Measurements from ENCODE around the gene SENP2.
"Not testable (repeated sequence)": the region's sequence is repeated elsewhere in the genome, so short reads cannot be mapped to it uniquely, and the experiment has no call there.

SENP2 gene

GRCh38 chr3:185630182-185630622 is 44.1 kb downstream of the SENP2 start:
- H3K27ac Mint-ChIP-seq, result no peak overlapping the region
- H3K4me3 Mint-ChIP-seq, result no peak overlapping the region
- ATAC-seq, result no peak
- no peaks in the 10 kb centered on the region for H3K4me1 Mint-ChIP-seq
- peaks cover 41% of the 10 kb centered on the region for H3K36me3 Mint-ChIP-seq
- no peaks in the 10 kb centered on the region for H3K27me3 Mint-ChIP-seq
- H3K9me3 Mint-ChIP-seq, result no peaks in the 10 kb centered on the region

DNA sequence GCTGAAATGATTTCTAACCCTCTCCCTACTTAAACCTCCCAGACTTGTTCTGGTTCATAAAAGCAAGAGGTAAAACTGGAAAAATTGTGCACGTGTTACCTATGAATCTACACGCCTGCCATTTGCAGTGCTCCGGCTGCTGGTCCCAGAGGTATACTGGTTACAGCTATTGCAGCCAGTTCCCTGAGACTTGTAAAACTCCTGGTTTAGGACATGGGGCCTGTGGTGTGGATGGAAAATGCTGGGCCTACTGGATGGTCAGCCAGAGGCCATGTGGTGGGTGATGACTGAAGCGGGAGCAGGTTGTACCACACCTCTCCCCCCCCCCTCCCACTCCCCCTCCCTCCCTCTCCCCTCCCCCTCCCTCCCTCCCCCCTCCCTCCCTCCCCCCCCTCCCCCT is 45.0 kb downstream of the SENP2 start:
- Mint-ChIP-seq H3K27ac (no peak overlapping the region), H3K4me1 (no peaks in the 10 kb centered on the region), H3K27me3 (no peaks in the 10 kb centered on the region), H3K4me3 (no peak overlapping the region), H3K36me3 (peaks cover 35% of the 10 kb centered on the region), H3K9me3 (no peaks in the 10 kb centered on the region)
- ATAC-seq, result no peak

DNA sequence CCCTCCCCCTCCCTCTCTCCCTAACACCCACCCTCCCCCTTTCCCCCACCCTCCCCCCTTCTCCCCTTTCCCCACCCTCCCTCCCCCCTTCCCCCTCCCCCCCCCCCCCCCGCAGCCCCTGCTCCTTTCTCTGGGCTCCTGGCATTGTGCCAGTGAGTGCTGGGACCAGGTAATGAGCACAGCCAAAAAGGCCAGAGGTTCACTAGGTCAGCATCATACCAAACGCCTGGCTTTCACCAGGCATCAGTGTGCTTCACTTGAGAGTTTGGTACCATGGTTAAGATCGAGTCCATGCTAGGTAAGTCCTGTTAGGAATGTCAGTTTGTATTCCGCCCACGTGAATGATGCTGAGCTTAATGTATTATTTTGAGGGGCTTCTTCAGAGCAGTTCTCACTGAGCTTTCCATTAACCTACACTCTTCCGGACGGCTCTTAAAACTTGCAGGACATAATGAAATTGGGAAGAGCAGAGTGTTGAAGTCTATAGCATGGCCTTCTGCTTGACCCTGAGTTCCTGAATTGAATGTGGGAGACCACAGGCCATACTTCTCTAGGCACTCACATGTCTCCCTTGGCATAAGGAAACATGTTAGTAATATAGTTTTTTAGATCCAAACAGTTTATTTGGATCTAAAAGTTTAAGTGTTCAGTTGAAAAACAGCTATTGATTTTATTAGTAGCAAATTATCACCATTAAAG is 45.6 kb downstream of the SENP2 start:
- Mint-ChIP-seq H3K27ac (no peak overlapping the region), H3K36me3 (peaks cover 35% of the 10 kb centered on the region), H3K4me1 (no peaks in the 10 kb centered on the region)

GRCh38 chr3:185632996-185633395 is 46.9 kb downstream of the SENP2 start:
- H3K4me3 Mint-ChIP-seq, result no peak overlapping the region
- no peaks in the 10 kb centered on the region for H3K27me3 Mint-ChIP-seq
- H3K9me3 Mint-ChIP-seq, result no peaks in the 10 kb centered on the region
- ATAC-seq, result no peak
- no peaks in the 10 kb centered on the region for H3K4me1 Mint-ChIP-seq
- no peak overlapping the region for H3K27ac Mint-ChIP-seq
- H3K36me3 Mint-ChIP-seq, result peaks cover 25% of the 10 kb centered on the region

More for the DNA sequence above, 45.6 kb downstream of the SENP2 start:
- no peaks in the 10 kb centered on the region for H3K27me3 Mint-ChIP-seq
- ATAC-seq, result no peak
- no peaks in the 10 kb centered on the region for H3K9me3 Mint-ChIP-seq
- H3K4me3 Mint-ChIP-seq, result no peak overlapping the region

DNA sequence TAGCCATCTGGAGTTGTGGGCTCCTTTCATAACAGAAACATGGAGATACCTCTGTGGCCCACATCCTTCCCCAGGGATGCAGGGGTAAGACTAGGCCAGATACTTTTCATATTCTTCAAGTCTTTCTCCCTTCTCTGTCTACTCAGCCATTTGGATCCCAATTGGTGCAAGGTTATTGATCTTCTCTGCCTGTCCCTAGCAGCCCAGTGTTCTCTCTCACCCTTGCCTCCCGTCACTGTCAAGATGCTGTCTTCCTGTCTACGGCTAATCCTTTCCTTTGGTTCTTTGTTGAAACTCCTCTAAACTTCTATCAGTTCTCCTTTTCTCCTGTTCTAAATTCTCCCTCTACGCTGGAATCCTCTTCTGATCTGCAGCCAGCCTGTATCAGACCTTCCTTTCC is 51.3 kb downstream of the SENP2 start:
- no peak for ATAC-seq
- Mint-ChIP-seq H3K9me3 (no peaks in the 10 kb centered on the region), H3K27me3 (no peaks in the 10 kb centered on the region), H3K4me3 (no peak overlapping the region), H3K4me1 (no peaks in the 10 kb centered on the region), H3K36me3 (no peaks in the 10 kb centered on the region), H3K27ac (no peak overlapping the region)

GRCh38 chr3:185638651-185639050 is 52.6 kb downstream of the SENP2 start:
- not testable (repeated sequence) for H3K9me3 Mint-ChIP-seq, ATAC-seq, H3K27ac Mint-ChIP-seq, H3K36me3 Mint-ChIP-seq, H3K27me3 Mint-ChIP-seq, H3K4me3 Mint-ChIP-seq, H3K4me1 Mint-ChIP-seq

GRCh38 chr3:185639632-185640206 is 53.6 kb downstream of the SENP2 start:
- no peaks in the 10 kb centered on the region for H3K27me3 Mint-ChIP-seq
- no peak overlapping the region for H3K27ac Mint-ChIP-seq
- no peak overlapping the region for H3K4me3 Mint-ChIP-seq
- no peaks in the 10 kb centered on the region for H3K4me1 Mint-ChIP-seq
- H3K36me3 Mint-ChIP-seq, result no peaks in the 10 kb centered on the region
- no peaks in the 10 kb centered on the region for H3K9me3 Mint-ChIP-seq
- no peak for ATAC-seq

DNA sequence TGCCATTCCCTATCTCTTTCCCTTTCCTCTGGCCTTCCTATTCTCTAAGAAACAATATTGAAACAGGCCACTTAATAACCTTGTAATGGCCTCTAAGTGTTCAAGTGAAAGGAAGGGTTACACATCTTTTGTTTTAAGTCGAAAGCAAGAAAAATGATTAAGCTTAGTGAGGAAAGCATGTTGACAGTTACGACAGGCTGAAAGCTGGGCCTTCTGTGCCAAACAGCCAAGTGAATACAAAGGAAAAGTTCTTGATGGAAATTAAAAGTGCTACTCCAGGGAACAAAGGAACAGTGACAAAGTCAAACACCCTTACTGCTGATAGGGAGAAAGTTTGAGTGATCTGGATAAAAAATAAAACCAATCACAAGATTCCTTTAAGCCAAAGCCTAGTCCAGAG is 54.2 kb downstream of the SENP2 start:
- H3K27ac Mint-ChIP-seq, result no peak overlapping the region
- H3K36me3 Mint-ChIP-seq, result no peaks in the 10 kb centered on the region
- peaks cover 3% of the 10 kb centered on the region for H3K27me3 Mint-ChIP-seq
- no peaks in the 10 kb centered on the region for H3K9me3 Mint-ChIP-seq
- no peak overlapping the region for H3K4me3 Mint-ChIP-seq
- no peak for ATAC-seq
- H3K4me1 Mint-ChIP-seq, result no peaks in the 10 kb centered on the region

DNA sequence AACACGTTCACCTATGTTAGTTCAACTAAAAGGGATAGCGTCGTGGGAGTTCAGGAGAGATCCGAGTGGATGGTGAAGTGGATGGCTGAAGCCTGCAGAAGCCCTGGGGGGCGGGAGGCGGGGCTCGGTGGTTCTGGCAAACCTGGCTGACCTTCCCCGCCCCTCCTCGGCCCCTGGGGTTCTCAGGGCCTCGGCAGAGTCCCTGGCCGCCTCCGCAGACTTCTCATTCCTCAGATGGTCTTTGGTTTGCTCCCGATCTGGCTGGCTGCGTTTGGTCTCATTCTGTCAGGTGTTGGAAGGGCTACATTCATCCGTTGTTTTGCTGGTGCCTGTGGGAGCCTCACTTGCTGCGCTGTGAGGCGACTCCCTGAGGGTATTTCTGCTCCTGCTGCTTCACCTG is 59.1 kb downstream of the SENP2 start:
- H3K27ac Mint-ChIP-seq, ATAC-seq, H3K4me3 Mint-ChIP-seq, H3K9me3 Mint-ChIP-seq, H3K36me3 Mint-ChIP-seq: not testable (repeated sequence)
- Mint-ChIP-seq H3K27me3 (peaks cover 24% of the 10 kb centered on the region), H3K4me1 (peaks cover 19% of the 10 kb centered on the region)

- H3K27ac Mint-ChIP-seq, result peak overlapping the region; percentile 12
- ATAC-seq, result no peak
These were observed 59.7 kb downstream of the SENP2 start for GRCh38 chr3:185645596-185646381.

DNA sequence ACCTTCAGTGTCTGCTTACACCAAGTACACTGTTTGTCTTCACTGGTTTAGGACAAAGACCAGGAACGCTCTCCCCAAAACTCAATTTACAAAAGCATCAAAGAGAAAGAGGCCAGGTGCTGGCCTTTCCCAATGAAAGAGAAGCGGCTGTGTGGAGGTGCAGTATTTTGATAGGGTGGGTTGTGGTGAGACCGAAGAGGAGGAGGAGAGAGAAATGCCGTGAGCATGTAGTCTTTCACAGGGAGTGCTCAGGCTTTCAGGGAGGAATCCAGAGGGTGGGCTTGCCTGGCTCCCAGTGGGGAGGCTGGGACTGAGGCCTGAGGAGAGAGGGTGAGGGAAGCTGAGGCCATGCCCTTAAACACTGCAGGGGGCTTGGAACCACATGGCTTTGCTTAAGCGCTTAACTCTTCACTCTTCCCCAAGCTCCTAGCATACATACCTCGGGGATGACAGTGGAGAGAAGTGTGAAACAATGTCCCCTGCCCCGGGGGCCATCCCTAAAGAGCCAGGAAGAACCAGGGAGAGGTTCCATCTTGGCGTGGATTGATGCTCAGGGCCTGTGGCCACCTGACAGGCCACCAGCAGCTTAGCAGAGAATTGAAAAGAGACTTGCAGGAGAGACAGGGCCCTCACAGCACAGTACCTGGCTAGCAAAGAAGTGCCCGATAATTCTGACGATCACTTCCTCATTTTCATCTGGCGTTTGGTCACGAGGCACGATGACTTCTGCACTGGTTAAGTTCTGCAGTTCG is 60.5 kb downstream of the SENP2 start:
- H3K36me3 Mint-ChIP-seq, result no peaks in the 10 kb centered on the region
- peaks cover 24% of the 10 kb centered on the region for H3K27me3 Mint-ChIP-seq
- no peaks in the 10 kb centered on the region for H3K9me3 Mint-ChIP-seq
- H3K27ac Mint-ChIP-seq, result peak overlapping the region; percentile 12
- H3K4me3 Mint-ChIP-seq, result peak overlapping the region; percentile 34
- ATAC-seq, result peak; percentile 81
- peaks cover 19% of the 10 kb centered on the region for H3K4me1 Mint-ChIP-seq

More at GRCh38 chr3:185645596-185646381, 59.7 kb downstream of the SENP2 start:
- Mint-ChIP-seq H3K36me3 (no peaks in the 10 kb centered on the region), H3K4me3 (no peak overlapping the region), H3K4me1 (peaks cover 19% of the 10 kb centered on the region), H3K27me3 (peaks cover 24% of the 10 kb centered on the region), H3K9me3 (no peaks in the 10 kb centered on the region)

DNA sequence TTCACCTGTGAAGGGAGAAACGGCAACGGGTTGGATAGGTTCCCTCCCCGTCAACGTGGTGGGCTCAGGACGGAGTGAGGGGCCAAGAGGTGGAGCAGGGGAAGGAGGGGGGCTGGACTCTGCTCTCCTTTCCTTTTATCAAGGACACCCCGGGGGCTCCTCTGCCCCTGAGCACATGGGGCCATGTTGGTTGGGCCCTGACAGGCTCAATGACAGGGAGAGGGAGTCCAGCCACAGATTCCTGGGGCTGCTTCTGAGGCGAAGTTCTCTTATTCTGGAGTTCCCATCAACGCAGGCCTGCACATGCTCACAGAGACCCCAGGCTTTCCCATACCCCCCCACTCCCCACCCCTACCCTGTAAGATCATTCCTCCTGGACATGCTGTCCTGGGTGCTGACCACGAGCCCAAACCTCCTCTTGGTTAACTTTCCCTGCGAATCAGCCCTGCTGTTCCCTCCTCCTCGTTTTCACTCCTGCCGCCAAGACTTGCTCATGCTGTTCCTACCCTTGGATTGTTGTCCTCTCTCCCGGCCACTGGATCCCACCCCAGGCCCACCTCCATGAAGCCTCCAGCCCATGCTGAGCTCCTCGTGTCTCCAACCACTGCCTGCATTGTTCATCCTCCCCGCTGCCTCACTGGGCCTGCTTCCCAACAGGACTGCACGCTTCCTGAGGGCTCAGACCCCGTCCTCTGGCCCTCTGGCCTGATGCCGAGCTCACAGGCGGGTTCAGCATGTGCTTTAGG is 61.2 kb downstream of the SENP2 start:
- H3K4me1 Mint-ChIP-seq, result peaks cover 19% of the 10 kb centered on the region
- no peaks in the 10 kb centered on the region for H3K36me3 Mint-ChIP-seq
- H3K27me3 Mint-ChIP-seq, result peaks cover 26% of the 10 kb centered on the region
- H3K27ac Mint-ChIP-seq, result no peak overlapping the region
- ATAC-seq, result no peak
- H3K9me3 Mint-ChIP-seq, result no peaks in the 10 kb centered on the region
- H3K4me3 Mint-ChIP-seq, result peak overlapping the region; percentile 34

GRCh38 chr3:185647880-185648210 is 61.8 kb downstream of the SENP2 start:
- no peak for ATAC-seq
- peaks cover 32% of the 10 kb centered on the region for H3K27me3 Mint-ChIP-seq
- H3K4me1 Mint-ChIP-seq, result peaks cover 19% of the 10 kb centered on the region
- H3K36me3 Mint-ChIP-seq, result no peaks in the 10 kb centered on the region
- H3K27ac Mint-ChIP-seq, result no peak overlapping the region
- H3K9me3 Mint-ChIP-seq, result no peaks in the 10 kb centered on the region
- H3K4me3 Mint-ChIP-seq, result no peak overlapping the region

GRCh38 chr3:185648396-185648795 is 62.3 kb downstream of the SENP2 start:
- Mint-ChIP-seq H3K27ac (no peak overlapping the region), H3K9me3 (no peaks in the 10 kb centered on the region), H3K27me3 (peaks cover 34% of the 10 kb centered on the region), H3K4me3 (no peak overlapping the region), H3K4me1 (peaks cover 19% of the 10 kb centered on the region), H3K36me3 (no peaks in the 10 kb centered on the region)
- no peak for ATAC-seq

- Mint-ChIP-seq H3K27ac (no peak overlapping the region), H3K27me3 (peaks cover 34% of the 10 kb centered on the region), H3K9me3 (no peaks in the 10 kb centered on the region), H3K4me1 (peaks cover 19% of the 10 kb centered on the region), H3K4me3 (no peak overlapping the region), H3K36me3 (no peaks in the 10 kb centered on the region)
- ATAC-seq, result no peak
These were observed 63.3 kb downstream of the SENP2 start for GRCh38 chr3:185649414-185649813.
